NCI-H1105 treated with DMSO at 0.1 percent for 48 hours (cell line): ENCODE data around the gene NGB.

Experiments used
- DNase-seq: peaks from one replicate; lab custom pipeline; 2025; lab: John Stamatoyannopoulos, UW

Gene NGB

GRCh38 chr14:77230914-77231313 is 40.1 kb downstream of the NGB start:
- DNase-seq, result no peak

- DNase-seq, result no peak
Observed at GRCh38 chr14:77228056-77228455, 43.0 kb downstream of the NGB start.

GRCh38 chr14:77225892-77226557 is 45.0 kb downstream of the NGB start:
- DNase-seq, result no peak

- no peak for DNase-seq
Observed at GRCh38 chr14:77225254-77225653, 45.8 kb downstream of the NGB start.

- no peak for DNase-seq
Observed at GRCh38 chr14:77224212-77224611, 46.8 kb downstream of the NGB start.

GRCh38 chr14:77222546-77223225 is 48.3 kb downstream of the NGB start:
- DNase-seq, result no peak

- no peak for DNase-seq
Observed at GRCh38 chr14:77221241-77221871, 49.6 kb downstream of the NGB start.

- no peak for DNase-seq
Observed at GRCh38 chr14:77220246-77221017, 50.6 kb downstream of the NGB start.

GRCh38 chr14:77219591-77219990 is 51.4 kb downstream of the NGB start:
- peak; percentile 65 for DNase-seq

GRCh38 chr14:77217551-77217950 is 53.5 kb downstream of the NGB start:
- DNase-seq, result no peak
